A204.1 (cell line): ENCODE measurements around the gene SERTAD1.
"Not testable (repeated sequence)": the region's sequence is repeated elsewhere in the genome, so short reads cannot be mapped to it uniquely, and the experiment has no call there.

ENCODE experiments used
- FAIRE-seq: peaks from 2 replicates; lab custom pipeline; 2012; peaks lifted over from hg19 to GRCh38; lab: Jason Lieb, UNC

The SERTAD1 gene, protein sequence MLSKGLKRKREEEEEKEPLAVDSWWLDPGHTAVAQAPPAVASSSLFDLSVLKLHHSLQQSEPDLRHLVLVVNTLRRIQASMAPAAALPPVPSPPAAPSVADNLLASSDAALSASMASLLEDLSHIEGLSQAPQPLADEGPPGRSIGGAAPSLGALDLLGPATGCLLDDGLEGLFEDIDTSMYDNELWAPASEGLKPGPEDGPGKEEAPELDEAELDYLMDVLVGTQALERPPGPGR

DNA sequence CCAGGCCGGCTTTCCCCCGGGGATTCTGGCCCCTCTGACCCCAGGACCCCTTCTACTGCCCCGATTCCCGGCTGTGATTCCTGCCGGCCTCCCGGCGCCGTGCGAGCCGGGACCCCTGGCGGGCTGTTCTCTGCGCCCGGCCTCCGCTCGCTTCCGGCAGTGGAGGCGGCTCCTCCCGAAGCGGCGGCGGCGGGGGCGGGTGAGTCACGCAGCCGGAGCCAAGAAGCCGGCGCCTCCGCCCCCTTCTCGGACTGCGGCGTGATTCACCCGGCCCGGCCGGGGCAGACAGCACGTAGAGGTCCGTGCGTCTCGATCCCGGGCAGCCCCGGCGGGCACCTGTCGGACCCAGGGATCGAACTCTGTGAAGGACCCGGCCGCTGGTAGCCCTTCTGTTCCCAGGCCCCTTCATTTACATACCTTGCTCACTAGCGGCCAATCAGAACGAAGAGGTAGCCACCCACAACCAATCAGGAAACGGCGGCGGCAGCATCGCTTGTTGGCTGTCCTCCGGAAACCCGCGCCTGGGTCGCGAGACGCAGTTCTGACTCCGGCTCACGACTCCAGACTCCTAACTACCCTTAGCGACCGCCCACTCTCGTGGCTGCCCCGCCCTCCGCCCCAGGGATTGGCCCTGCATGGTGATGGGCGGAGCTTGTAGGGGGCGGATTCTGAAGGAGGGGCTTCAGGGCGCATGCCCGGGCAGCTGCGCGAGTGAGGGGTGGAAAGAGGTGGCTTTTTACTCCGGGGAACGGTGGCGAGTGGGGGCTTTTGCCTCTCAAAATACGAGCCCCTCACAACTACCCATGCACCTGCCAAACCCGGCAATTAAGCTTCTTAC is at the start of gene SERTAD1:
SERTAD1 (minus strand) TSS at position 543 of the 838 bp plus-strand sequence. CDS start 2,446 bp downstream, outside the sequence.
- peak; percentile 99 for FAIRE-seq

DNA sequence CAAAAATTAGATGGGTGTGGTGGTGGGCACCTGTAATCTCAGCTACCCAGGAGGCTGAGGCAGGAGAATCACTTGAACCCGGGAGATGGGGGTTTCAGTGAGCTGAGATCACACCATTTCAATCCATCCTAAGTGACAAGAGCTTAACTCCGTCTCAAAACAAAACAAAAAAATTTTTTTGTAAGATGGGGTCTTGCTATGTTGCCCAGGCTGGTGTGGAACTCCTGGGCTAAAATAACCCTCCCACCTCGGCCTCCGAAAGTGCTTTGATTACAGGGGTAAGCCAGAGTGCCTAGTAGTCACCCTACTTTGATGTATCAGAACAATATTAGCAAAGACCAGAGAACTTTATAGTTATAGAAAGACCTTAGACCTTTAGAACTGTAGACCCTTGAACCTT is 48.9 kb upstream of the SERTAD1 start:
- no peak for FAIRE-seq

DNA sequence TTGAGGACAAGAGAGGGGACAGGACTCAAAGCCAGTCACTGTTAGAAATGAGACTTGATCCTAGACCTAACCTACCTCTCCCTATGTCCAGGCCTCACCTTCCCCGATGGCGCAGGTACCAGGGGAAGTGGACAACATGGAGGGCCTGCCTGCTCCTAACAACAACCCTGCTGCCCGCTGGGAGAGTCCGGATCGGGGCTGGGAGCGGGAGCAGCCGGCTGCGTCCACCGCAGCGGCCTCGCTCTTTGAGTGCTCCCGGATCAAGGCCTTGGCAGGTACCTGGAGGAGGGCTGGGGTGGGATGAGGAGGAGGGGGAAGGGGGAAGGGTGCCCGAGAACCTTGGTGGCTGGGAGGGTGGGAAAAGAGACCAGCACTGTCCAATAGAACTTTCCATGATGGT is 46.7 kb upstream of the SERTAD1 start:
- no peak for FAIRE-seq

DNA sequence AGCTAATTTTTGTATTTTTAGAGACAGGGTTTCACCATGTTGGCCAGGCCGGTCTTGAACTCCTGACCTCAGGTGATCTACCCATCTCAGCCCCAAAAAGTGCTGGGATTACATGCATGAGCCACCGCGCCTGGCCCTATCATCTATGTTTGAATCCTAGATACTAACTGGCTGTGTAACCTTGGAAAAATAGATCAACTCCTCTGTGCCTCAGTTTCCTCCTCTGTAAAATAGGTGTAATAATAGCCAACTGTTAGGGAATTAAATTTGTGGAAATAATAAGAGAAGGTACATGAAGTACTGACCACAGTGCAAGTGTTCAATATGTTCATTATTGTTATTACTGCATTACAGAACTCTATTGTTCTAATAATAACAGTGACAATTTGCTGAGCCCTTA is 45.3 kb upstream of the SERTAD1 start:
- FAIRE-seq: no peak

DNA sequence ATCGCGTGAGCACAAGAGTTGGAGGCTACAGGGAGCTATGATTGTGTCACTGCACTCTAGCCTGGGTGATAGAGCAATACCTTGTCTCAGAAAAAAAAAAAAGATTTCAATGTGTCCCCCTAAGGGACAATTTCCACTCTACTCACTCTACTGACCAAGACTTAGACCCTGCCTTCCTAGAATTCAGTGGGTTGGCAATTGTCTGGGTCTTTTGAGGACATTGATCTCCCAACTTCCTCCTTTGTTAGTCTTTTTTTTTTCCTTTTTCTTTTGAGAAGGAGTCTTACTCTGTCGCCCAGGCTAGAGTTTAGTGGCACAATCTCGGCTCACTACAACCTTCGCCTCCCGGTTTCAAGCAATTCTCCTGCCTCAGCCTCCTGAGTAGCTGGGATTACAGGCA is 43.2 kb upstream of the SERTAD1 start:
- no peak for FAIRE-seq

DNA sequence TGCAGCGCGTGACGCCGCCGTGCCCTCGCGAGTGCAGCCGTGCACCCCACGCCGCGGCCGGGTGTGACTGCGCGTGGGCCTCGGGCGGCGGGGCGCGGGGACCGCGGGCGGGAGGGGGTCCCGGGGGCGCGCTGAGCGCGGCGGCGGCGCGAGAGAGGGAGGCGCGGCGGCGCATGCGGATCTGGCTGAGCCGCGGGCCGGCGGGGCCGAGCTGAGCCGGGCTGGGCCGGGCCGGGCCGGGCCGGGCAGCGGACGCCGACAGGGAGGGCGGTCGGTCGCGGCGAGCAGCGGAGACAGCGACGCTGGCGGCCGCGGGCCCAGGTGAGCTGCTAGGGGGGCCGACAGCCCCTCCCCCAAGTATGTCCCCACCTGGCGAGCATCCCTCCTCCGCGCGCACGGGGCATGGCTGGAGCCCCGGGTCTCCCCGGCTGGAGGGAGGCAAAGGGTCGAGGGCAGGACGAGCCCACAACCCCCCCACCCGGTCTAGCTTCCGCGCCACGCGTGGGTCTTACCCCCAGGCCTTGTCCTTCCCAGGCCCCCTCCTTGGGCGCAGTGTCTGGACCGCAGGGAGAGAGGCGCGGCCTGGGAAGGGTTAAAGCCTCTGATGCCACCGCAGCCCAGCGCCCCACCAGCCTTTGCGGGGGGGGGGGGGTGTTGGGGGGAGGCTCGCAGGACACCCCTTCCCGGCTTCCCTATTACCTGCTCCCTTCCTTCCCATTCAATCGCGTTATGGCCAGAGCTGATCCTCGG is 41.4 kb upstream of the SERTAD1 start, which contains the start of gene SPTBN4:
SPTBN4 (plus strand) TSS at position 17 of the 750 bp plus-strand sequence. CDS start 5,621 bp downstream, outside the sequence.
- FAIRE-seq: no peak

DNA sequence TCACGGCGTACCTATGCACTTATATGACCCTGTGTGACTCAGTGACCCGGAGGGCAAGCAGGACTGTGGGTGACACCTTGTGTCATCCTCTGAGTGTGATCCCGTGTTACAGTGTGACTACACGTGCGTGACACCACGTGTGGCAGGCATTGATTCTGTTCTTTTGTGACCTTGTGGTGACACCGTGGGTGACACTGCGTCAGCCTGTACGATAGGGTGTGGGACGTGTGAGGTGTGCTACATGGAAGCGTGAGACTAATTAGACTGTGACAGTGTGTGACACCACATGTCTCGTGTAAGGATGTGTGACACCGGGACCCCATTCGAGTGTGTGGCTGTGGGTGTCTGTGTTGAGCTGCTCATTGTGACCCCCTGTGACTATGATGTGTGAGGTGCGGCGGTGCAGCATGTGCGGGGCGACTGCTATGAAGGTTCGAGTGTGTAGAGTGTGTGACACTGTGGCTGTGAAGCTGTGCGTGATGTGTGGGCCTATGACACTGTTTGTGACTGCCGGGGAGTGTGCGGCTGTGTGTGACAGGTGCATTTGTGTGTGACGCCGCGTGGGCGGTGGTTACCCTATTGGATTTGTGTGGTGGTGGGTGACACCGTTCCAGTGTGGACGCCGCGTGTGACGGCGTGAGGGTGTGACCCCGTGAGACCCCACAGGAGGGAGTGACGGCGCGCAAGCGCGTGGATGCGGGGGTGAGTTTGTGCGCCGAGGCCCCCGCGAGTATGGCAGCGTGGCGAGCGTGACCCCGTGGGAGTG is 40.6 kb upstream of the SERTAD1 start:
- FAIRE-seq: no peak

DNA sequence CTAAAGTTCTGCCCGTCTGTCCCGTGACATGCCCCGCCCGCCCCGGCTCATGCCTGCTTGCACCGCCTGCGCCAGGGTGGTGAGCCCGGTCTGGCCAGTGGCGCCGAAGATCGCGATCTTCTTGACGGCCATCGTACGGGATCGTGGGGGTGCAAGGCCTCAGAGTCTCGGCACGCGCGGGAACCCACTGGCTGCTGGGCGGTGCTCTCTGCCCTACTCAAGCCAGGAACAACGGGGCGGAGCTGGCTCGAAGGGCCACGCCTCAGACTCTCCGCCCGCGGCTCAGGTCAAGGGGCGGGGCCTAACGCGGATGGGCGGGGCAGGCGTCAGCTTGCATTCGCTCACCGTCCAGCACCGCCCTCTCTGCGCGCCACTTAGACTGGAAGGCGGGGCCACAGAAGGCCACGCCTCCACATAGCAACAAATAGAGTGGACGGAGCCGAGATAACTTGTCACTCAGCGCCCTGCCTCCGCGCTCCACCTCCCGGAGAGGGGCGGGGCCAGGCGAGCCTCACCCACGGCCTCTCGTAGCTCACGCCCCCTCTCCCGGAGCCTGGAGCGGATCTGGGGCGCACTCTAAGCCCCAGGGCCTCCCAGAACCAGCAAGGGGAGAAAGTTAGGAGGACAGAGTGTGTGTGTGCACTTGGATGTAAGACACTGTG is 39.9 kb upstream of the SERTAD1 start, which contains the start of gene BLVRB:
BLVRB (minus strand) TSS at position 189 of the 662 bp plus-strand sequence; CDS start at position 132, 57 bp downstream.
- FAIRE-seq: peak; percentile 96

DNA sequence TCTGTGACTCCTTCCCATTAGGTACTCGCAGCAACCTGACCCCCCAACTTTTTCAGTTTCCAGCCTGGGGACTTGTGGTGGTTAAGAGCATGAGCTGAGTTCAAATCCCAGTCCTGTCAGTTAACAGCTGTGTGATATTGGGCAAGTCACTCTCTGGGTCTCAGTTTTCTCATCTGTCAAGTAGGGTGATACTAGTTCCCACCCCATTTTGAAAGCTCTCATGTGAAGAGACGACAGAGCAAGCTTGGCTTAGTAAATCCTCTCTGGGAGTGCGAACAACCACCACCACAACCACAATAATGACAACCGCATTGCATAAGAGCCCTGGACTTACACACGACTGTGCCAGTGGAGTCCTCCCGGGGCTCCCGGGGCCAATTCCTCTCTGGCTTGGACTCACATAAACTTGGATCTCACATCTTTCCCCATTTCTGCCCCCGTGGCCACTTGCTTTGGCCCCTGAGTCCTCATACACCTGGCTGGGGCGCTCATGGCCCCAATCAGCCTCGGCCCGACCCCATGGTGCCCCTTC is 39.3 kb upstream of the SERTAD1 start:
- no peak for FAIRE-seq

DNA sequence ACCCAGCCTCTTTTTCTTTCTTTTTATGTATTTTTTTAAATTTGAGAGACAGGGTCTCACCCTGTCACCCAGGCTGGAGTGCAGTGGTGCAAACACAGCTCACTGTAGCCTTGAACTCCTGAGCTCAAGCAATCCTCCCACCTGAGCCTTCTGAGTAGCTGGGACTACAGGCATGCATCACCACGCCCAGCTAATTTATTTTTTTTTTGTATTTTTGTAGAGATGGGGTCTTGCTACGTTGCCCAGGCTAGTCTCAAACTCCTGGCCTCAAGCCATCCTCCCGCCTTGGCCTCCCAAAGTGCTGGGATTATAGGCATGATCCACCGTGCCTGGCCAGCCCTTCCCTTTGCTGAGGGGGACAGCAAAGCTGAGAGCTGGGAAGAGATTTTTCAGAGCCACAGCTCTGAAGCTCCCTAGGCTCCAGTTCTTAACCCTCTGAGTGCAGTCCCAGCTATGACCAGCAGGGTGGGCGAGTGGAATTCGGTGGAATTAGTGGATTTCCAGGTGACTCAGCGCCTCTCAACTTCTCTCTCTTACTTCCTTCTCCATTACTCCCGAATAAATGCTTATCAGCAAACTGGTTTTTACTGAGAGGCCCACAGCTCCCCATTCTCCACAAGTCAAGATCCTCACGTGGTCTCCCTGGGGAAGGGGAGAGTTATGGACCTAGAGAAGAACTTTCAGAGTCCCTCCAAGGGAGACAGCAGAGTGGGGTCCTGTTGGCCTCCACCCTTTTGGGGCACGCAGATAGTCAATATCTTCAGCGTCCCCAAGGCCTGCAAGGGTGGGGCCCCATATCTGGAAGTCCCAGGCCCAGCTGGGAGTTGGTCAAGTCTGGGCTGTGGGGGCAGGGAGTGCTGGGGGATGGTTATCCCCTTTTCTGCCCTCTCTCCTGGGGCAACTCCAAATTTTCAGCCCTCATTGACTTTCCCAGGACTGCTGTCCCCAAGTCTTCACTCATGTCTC is 38.5 kb upstream of the SERTAD1 start:
- no peak for FAIRE-seq

DNA sequence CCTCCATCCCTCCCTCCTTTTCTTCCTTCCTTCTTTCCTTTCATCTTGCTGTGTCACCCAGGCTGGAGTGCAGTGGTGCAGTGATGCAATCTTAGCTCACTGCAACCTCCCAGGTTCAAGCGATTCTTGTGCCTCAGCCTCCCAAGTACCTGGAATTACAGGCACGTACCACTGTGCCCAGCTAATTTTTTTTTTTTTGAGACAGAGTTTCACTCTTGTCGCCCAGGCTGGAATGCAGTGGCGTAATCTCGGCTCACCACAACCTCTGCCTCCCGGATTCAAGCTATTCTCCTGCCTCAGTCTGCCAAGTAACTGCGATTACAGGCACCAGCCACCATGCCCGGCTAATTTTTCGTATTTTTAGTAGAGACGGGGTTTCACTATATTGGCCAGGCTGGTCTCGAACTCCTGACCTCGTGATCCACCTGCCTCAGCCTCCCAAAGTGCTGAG is 37.8 kb upstream of the SERTAD1 start:
- FAIRE-seq: not testable (repeated sequence)

DNA sequence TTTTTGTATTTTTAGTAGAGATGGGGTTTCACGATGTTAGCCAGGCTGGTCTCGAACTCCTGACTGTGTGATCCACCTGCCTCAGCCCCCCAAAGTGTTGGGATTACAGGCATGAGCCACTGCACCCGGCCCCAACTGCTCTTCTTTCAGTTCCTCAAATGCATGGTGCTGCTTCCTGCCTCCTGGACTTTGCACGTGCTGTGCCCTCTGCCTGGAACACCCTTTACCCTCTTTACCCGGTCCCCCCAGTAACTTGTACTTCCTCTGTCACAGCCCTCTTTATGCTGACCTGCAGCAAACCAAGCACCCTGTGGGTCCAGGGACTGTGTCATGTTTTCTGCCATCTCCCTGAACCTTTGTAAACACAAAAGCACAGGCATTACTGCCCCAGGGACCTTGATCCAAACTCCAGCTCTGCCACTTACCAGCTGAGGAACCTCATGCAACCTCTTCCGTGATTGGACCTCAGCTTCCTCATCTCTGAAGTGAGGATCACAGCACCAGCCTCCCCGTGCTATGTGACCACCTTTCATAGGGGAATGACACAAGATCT is 36.0 kb upstream of the SERTAD1 start:
- FAIRE-seq: no peak

DNA sequence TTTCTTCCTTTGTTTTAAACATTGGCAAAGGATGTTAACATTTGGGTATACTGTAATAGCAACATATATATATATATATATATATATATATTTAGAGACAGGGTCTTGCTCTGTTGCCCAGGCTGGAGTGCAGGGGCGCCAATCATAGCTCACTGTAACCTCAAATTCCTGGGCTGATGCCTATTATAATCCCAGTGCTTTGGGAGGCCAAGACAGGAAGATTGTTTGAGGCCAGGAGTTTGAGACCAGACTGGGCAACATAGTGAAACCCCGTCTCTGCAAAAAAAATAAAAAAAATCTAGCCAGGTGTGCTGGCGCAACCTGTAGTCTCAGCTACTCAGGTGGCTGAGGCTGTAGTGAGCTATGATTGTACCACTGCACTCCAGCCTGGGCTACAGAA is 34.4 kb upstream of the SERTAD1 start:
- no peak for FAIRE-seq

DNA sequence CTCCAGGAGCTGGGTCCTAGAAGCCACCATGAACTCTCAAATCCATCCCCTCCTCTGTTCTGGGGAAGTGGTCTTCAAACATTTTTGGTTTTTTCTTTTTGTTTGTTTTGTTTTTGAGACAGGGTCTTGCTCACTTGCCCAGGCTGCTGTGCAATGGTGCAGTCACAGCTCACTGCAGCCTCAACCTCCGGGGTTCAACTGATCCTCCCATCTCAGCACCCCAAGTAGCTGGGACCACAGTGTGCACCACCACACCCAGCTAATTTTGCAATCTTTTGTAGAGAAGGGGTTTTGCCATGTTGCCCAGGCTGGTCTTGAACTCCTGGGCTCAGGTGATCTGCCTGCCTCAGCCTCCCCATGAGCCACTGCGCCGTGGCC is 32.8 kb upstream of the SERTAD1 start:
- FAIRE-seq: no peak

DNA sequence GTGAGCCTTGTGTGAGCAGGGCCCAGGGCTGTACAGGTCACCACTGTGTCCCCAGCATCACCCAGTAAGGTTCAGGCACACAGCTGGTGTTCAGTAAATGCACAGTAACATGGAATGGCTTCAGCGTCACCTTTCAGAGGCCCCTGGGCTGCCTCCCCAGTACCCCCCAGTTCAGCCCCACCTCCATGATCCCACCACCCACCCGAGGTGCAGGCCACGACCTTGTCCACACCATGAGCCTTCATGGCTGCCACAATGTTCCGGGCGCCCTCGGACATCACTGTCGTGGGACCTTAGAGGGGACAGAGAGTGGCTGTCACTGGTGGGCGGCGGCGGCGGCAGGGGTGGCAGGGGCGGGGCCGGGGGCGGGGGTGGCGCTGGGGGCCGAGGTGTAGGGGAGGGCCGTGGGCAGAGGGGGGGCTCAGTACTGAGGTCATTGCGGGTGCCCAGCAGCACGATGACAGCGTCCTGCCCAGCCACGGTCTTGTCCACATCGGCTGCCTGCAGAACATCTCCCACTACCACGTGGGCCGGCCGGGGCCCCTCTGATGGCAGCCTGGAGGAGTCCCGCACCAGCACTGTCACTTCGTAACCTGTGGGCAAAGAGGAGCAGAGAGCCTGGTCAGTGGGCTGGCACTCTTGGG is 32.3 kb upstream of the SERTAD1 start:
- FAIRE-seq: no peak

DNA sequence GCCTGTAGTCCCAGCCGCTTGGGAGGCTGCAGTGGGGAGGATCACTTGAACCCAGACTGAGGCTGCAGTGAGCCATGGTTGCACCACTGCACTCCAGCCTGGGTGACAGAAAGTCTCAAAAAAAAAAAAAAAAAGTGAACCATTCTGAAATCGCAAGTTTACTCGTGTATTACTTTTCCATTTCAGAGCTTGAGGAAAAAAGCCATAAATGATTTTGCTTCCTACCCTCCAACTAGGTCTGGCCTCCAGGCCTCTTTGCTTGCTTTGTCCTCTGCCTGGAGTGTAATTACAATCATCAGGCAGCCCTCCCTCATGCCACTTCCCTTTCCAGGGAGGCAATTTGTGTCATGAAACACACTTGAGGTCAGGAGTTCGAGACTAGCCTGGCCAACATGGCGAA is 31.3 kb upstream of the SERTAD1 start:
- no peak for FAIRE-seq

DNA sequence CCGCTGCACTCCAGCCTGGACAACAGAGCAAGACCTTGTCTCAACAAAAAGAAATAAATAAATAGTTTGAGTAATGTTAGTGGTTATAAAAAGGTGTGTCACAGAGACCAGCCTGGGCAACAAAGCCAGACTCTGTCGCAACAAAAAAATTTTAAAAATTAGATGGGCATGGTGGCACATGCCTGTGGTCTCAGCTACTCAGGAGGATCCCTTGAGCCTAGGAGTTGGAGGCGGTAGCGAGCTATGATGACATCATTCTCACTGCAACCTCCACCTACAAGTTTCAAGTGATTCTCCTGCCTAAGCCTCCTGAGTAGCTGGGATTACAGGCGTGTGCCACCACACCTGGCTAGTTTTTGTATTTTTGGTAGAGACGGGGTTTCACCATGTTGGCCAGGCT is 28.2 kb upstream of the SERTAD1 start:
- not testable (repeated sequence) for FAIRE-seq

DNA sequence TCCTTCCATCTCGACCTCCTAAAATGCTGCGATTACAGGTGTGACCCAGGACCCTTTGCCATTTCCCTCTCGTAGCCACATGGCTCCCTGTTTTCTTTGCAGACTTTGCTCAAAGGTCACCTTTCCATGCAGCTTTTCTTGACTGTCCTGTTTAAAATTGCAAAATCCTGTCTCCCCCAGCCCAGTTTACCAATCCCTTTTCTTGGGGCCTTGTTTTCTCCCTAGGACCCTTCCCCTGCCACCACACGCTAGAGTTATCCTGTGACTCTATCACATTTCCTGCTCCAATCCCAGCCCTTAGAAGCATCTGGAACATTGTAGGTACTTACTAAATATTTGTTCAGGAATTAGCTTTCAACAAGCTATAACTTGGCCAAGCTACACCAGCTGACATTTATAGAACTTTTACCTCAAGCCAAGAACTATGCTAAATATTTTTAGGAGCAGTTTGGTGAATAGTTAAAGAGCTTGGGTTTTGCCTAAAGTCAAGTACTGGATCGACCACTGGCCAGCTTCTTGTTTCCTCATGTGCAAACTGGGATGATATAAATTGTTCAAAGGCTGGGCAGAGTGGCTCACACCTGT is 27.5 kb upstream of the SERTAD1 start:
- no peak for FAIRE-seq

DNA sequence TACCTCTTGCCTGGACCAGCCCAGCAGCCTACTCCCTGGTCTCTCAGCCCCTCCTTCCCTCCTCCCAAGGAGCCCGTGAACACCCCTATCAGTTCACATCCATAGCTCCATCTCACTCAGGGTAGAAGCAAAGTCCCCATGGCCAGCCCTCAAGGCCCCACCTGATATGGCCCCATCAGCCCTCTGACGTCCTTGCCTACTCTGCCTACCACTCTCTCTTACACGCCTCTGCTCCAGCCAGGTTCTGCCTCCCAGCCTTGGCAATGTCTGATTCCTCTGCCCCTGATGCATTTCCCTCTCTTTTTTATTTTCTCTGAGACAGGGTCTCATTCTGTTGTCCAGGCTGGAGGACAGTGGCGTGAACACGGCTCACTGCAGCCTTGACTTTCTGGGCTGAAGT is 26.2 kb upstream of the SERTAD1 start:
- no peak for FAIRE-seq
